Heart left ventricle (tissue), 16 donors: ENCODE data around the gene BCKDHA. TPM values are rescaled to one million over a fixed set of nuclear protein-coding genes. Genes with fewer than 3 reads are reported as not detected.
"Not testable (repeated sequence)": the region's sequence is repeated elsewhere in the genome, so short reads cannot be mapped to it uniquely, and the experiment has no call there.

ENCODE experiments used
- ATAC-seq, 4 donors: fragments of 200-7000 bp; cut with Tn5 transposase; one replicate each; pipeline ENCODE4 v1.9.1; 2020 to 2022; ENCODE audit warnings: moderate library complexity in 4 of 4, mild to moderate bottlenecking in 3 of 4, moderate number of reproducible peaks in 1 of 4
- DNase-seq, 5 donors: peaks; one replicate each; pipeline ENCODE4 v3.0.0-alpha.2; 2020
- H3K27ac ChIP-seq, 12 donors: fragments of 200-600 bp; sonication (generic) in 4 of 12; one replicate each; pipeline versions ENCODE4 v1.5.0 to v1.8.0; 2016 to 2022; ENCODE audit warnings: mild to moderate bottlenecking in 2 of 12
- H3K27me3 ChIP-seq, 9 donors: fragments of 200-600 bp; sonication (generic) in 2 of 9; one replicate each; pipeline versions ENCODE4 v1.5.1 to v1.8.0; 2016 to 2022; ENCODE audit warnings: mild to moderate bottlenecking in 3 of 9
- H3K36me3 ChIP-seq, 9 donors: fragments of 200-600 bp; sonication (generic) in 2 of 9; one replicate each; pipeline versions ENCODE4 v1.5.0 to v1.8.0; 2018 to 2022; ENCODE audit warnings: mild to moderate bottlenecking in 2 of 9
- H3K4me1 ChIP-seq, 12 donors: fragments of 200-600 bp; sonication (generic) in 4 of 12; one replicate each; pipeline versions ENCODE4 v1.5.0 to v1.8.0; 2016 to 2022; ENCODE audit warnings: mild to moderate bottlenecking in 3 of 12
- H3K4me3 ChIP-seq, 12 donors: fragments of 200-600 bp; sonication (generic) in 4 of 12; one replicate each; pipeline versions ENCODE4 v1.5.0 to v1.8.0; 2017 to 2022; ENCODE audit warnings: mild to moderate bottlenecking in 9 of 12, moderate library complexity in 4 of 12
- H3K9me3 ChIP-seq, 12 donors: fragments of 200-600 bp; sonication (generic) in 4 of 12; one replicate each; pipeline versions ENCODE4 v1.5.0 to v1.8.0; 2016 to 2022; ENCODE audit warnings: mild to moderate bottlenecking in 1 of 12
- CTCF ChIP-seq, 12 donors: fragments of 200-600 bp; sonication (generic) in 4 of 12; IDR thresholded peaks; one replicate each; pipeline versions ENCODE4 v1.5.0 to v1.8.0; 2018 to 2022; ENCODE audit warnings: antibody characterized with exemption in 12 of 12, mild to moderate bottlenecking in 5 of 12
- POLR2A ChIP-seq, 2 donors: fragments of 450-650 bp; IDR thresholded peaks; one replicate each; pipeline ENCODE4 v1.6.1; 2017; ENCODE audit warnings: antibody characterized with exemption in 2 of 2, mild to moderate bottlenecking in 2 of 2, moderate library complexity in 2 of 2
- WGBS, 4 donors: extraction: QIAGEN DNeasy Blood & Tissue Kit in 2 of 4; methylation state at CpG; one replicate each; pipeline versions ENCODE4 v1.1.5 to v1.1.7; 2013 to 2018; 5-methylcytosine and 5-hydroxymethylcytosine counted together
- intact Hi-C, 10 donors: fragments of 100-400 bp; cut with DNase I; formaldehyde crosslinking; loops; one replicate each; pipeline versions ENCODE4 v1.11.1 to v1.14.2; 2022
- polyA plus RNA-seq, 2 donors: library from polyadenylated mRNA; stranded (reverse); fragments of 200-250 nt; gene quantifications; one replicate each; pipeline ENCODE4 v1.2.3, GENCODE V29; 2013
- total RNA-seq, 9 donors: library from RNA; depleted of rRNA in 2 of 9; stranded (reverse); fragments of >200 nt in 2 of 9; fragmentation: NEBNext Ultra II Directional in 3 of 9; extraction: Animal tissue kit (Norgen Biotek cat#: 25700) in 3 of 9; gene quantifications; one replicate each; pipeline versions ENCODE4 v1.1.0 to v1.2.4, GENCODE V29; 2016 to 2023
- donor health status: ischemic (EF 13 %, LVEDD 7.1; RV severe dilation, severe dysfunction).
- donor health status: healthy with polysubstance abuse.
- donor health status: DM: no; HTN: yes; CAD: no.
- donor health status: DM: no; HTN: no; CAD: no.
- donor health status: ischemic (EF 25% LVEDD 6.9; RV normal size, moderate dysfunction).
- donor health status: ischemic (EF 25% LVEDD 5.7; RV mildly dilated, moderate dysfunction).
- donor health status: healthy.
- donor health status: DM: yes; HTN: yes; CAD: no.
- donor health status: ischemic (EF 35%, LVEDD 5.7; RV mildly dilated, moderate dysfunction).
- donor health status: nonischemic (EF 11% LVEDD 7.7; RV severe dilation, severe dysfunction).
- donor health status: DM: yes; HTN: yes; CAD: no.
- donor health status: PGD.
- donor health status: ischemic (EF 29% LVEDD 5.4; RV normal size, mild dysfunction).
- donor health status: nonischemic (EF 23%, LVEDD 6.1; RV moderate dilation, normal function).

BCKDHA gene
- total and polyA plus RNA-seq, 11 donors = 32.0 to 149 (median 39.2) TPM

GRCh38 chr19:41430922-41431321, 33.3 kb downstream of the BCKDHA start:
- 75 to 88% (median 83%) methylated on average over 6 of the region's 6 CpGs for WGBS, 4 donors
- Histone ChIP-seq H3K4me3 (no peak overlapping the region), H3K36me3 (peaks cover 0 to 45% (median 27%) of the 10 kb centered on the region in 9 donors), H3K27ac (peak overlapping the region; percentile 58 to 99 (median 88)), H3K4me1 (peaks cover 7 to 61% (median 37%) of the 10 kb centered on the region in 12 donors), H3K27me3 (no peaks in the 10 kb centered on the region), H3K9me3 (no peaks in the 10 kb centered on the region)
- TF ChIP-seq POLR2A (IDR thresholded peaks at IDR 0.05) (no peak), CTCF (IDR thresholded peaks at IDR 0.05) (no peak)
- no peak for ATAC-seq
- intact Hi-C loops = loop anchor here in 5 of 10 donors (5.0 to 10.0 kb wide), 4 partner anchors 104 to 226 kb away; partner anchors contain the start of gene HNRNPUL1 (in 1 of the 5)
- no peak for DNase-seq

- intact Hi-C loops = loop anchor here in 5 of 10 donors (5.0 to 10.0 kb wide), 4 partner anchors 104 to 227 kb away; partner anchors contain the start of gene HNRNPUL1 (in 1 of the 5)
- DNase-seq (peak; percentile 80 to 92 (median 84)), ATAC-seq (peak; percentile 85 to 89 (median 85))
- Histone ChIP-seq H3K36me3 (peaks cover 0 to 52% (median 34%) of the 10 kb centered on the region in 9 donors), H3K27me3 (no peaks in the 10 kb centered on the region), H3K9me3 (no peaks in the 10 kb centered on the region), H3K4me1 (peaks cover 7 to 53% (median 30%) of the 10 kb centered on the region in 12 donors), H3K4me3 (peak overlapping the region in 6 of 12 donors; percentile 1 to 39 (median 18)), H3K27ac (peak overlapping the region; percentile 58 to 99 (median 88))
- TF ChIP-seq CTCF (IDR thresholded peaks at IDR 0.05) = peak; percentile 8 to 61 (median 43)
- peak in 1 of 2 donors; percentile 34 for TF ChIP-seq POLR2A (IDR thresholded peaks at IDR 0.05)
- 43 to 51% (median 49%) methylated on average over 23 of the region's 23 CpGs for WGBS, 4 donors
Measured at GRCh38 chr19:41431426-41432386, 34.1 kb downstream of the BCKDHA start.

GRCh38 chr19:41433171-41433570, 35.6 kb downstream of the BCKDHA start:
- Histone ChIP-seq H3K4me3 (no peak overlapping the region), H3K27me3 (no peaks in the 10 kb centered on the region), H3K36me3 (peaks cover 0 to 67% (median 42%) of the 10 kb centered on the region in 9 donors), H3K4me1 (peaks cover 5 to 42% (median 20%) of the 10 kb centered on the region in 12 donors), H3K27ac (peak overlapping the region in 8 of 12 donors; percentile 3 to 99 (median 56)), H3K9me3 (no peaks in the 10 kb centered on the region)
- peak in 1 of 5 donors; percentile 46 for DNase-seq
- ATAC-seq = no peak
- no peak for TF ChIP-seq POLR2A (IDR thresholded peaks at IDR 0.05)
- no peak for TF ChIP-seq CTCF (IDR thresholded peaks at IDR 0.05)
- 52 to 82% (median 66%) methylated on average over 10 to 18 of the region's 18 CpGs for WGBS, 4 donors
- intact Hi-C loops = loop anchor here in 5 of 10 donors (5.0 to 10.0 kb wide), 4 partner anchors 106 to 228 kb away; partner anchors contain the start of gene HNRNPUL1 (in 1 of the 5)

GRCh38 chr19:41434450-41434849, 36.8 kb downstream of the BCKDHA start:
- Histone ChIP-seq H3K9me3 (no peaks in the 10 kb centered on the region), H3K27me3 (no peaks in the 10 kb centered on the region), H3K4me3 (no peak overlapping the region), H3K27ac (no peak overlapping the region), H3K36me3 (peaks cover 0 to 67% (median 42%) of the 10 kb centered on the region in 9 donors), H3K4me1 (peaks cover 0 to 42% (median 17%) of the 10 kb centered on the region in 12 donors)
- WGBS, 4 donors = 85 to 89% (median 87%) methylated on average over 5 of the region's 5 CpGs
- intact Hi-C loops = loop anchor here in 5 of 10 donors (5.0 to 10.0 kb wide), 4 partner anchors 107 to 230 kb away; partner anchors contain the start of gene HNRNPUL1 (in 1 of the 5)
- TF ChIP-seq CTCF (IDR thresholded peaks at IDR 0.05) (no peak), POLR2A (IDR thresholded peaks at IDR 0.05) (no peak)
- ATAC-seq = no peak
- peak in 1 of 5 donors; percentile 9 for DNase-seq

GRCh38 chr19:41435376-41435775, 37.8 kb downstream of the BCKDHA start:
- H3K4me1 ChIP-seq = peaks cover 0 to 43% (median 22%) of the 10 kb centered on the region in 12 donors
- H3K27ac ChIP-seq, ATAC-seq, H3K27me3 ChIP-seq, H3K4me3 ChIP-seq, H3K9me3 ChIP-seq: not testable (repeated sequence)
- intact Hi-C loops = loop anchor here in 6 of 10 donors (5.0 to 10.0 kb wide), 5 partner anchors 38 to 231 kb away; partner anchors contain the start of genes BCKDHA (in 4 of the 6), EXOSC5 (in 4 of the 6) and HNRNPUL1 (in 1 of the 6)
- H3K36me3 ChIP-seq = peaks cover 0 to 67% (median 42%) of the 10 kb centered on the region in 9 donors
- 94 to 97% (median 97%) methylated on average over 11 of the region's 11 CpGs for WGBS, 4 donors
- peak in 1 of 5 donors; percentile 13 for DNase-seq
